K562 (cell line): Measurements from ENCODE around the gene VWA8. TPM values are rescaled to one million over a fixed set of nuclear protein-coding genes. Genes with fewer than 3 reads are reported as not detected.

Experiments used
- ADNP ChIP-seq: fragments of 200-800 bp; sonication (Bioruptor generic); IDR thresholded peaks from 2 replicates; pipeline ENCODE4 v1.6.1; 2016; ENCODE audit warnings: missing genetic modification characterization, missing compliant biosample characterization
- CTCFL ChIP-seq: IDR thresholded peaks from 2 replicates; pipeline ENCODE4 v1.6.1; 2011; ENCODE audit warnings: borderline replicate concordance, low read depth, mild to moderate bottlenecking, moderate library complexity, low read length; ENCODE audit not compliant: insufficient read depth, poor library complexity, severe bottlenecking
- DACH1 ChIP-seq: fragments of 450-650 bp; IDR thresholded peaks from 2 replicates; pipeline ENCODE4 v1.6.1; 2018; ENCODE audit not compliant: partially characterized antibody
- FOSL1 ChIP-seq: fragments of 200-800 bp; sonication (Bioruptor generic); conservative IDR thresholded peaks from 2 replicates; pipeline ENCODE4 v1.6.1; 2016; ENCODE audit warnings: missing genetic modification characterization, missing compliant biosample characterization
- JUND ChIP-seq, 2 experiments: IDR thresholded peaks; 2 replicates in 1 of 2; 3 replicates in 1 of 2; pipeline ENCODE4 v1.6.1; 2011; ENCODE audit warnings: borderline replicate concordance in 2 of 2, low read depth in 2 of 2, low read length in 2 of 2, improper control_type of control experiment in 1 of 2, missing biosample characterization in 1 of 2, missing genetic modification characterization in 1 of 2, missing genetic modification reagents in 1 of 2
- ZNF282 ChIP-seq: sonication (generic); formaldehyde crosslinking; IDR thresholded peaks from 2 replicates; pipeline ENCODE4 v1.8.1; 2023; ENCODE audit warnings: missing genetic modification reagents
- ZNF740 ChIP-seq, 3 experiments: fragments of 200-800 bp in 1 of 3; sonication (Bioruptor generic) in 1 of 3; sonication (generic) in 1 of 3; formaldehyde crosslinking in 1 of 3; IDR thresholded peaks; 2 replicates each; pipeline versions ENCODE4 v1.6.1 to v1.8.0; 2016 to 2022; ENCODE audit warnings: mild to moderate bottlenecking in 2 of 3, missing compliant biosample characterization in 2 of 3, missing genetic modification characterization in 2 of 3, missing genetic modification reagents in 1 of 3
- polyA plus RNA-seq, 8 experiments: library from polyadenylated mRNA; depleted of rRNA in 4 of 8; stranded (reverse) in 5 of 8; unstranded in 3 of 8; fragments of >200 nt; fragmentation: Nextera tagmentation in 2 of 8; fragmentation: Illumina TruSeq in 1 of 8; extraction: Ambion mirVana in 2 of 8; extraction: Trizol in 1 of 8; gene quantifications; 2 replicates each; pipeline versions ENCODE4 v1.2.1 to v1.2.3, GENCODE V29; 2011 to 2014; ENCODE audit warnings: inconsistent platforms in 1 of 8, missing spikeins in 1 of 8
- total RNA-seq, 7 experiments: library from RNA; depleted of rRNA in 6 of 7; stranded (reverse); fragments of >200 nt in 6 of 7; fragmentation: Illumina TruSeq in 2 of 7; extraction: Trizol in 2 of 7; gene quantifications; 2 replicates each; pipeline versions ENCODE4 v1.2.1 to v1.2.3, GENCODE V29; 2011 to 2021; ENCODE audit warnings: low replicate concordance in 1 of 7
- TF ChIP-seq, protein P1 (sequence below), 2 experiments: IDR thresholded peaks; 2 replicates each; pipeline ENCODE4 v1.6.1; 2012; ENCODE audit warnings: improper control_type of control experiment in 2 of 2, low read depth in 2 of 2, low read length in 2 of 2, borderline replicate concordance in 1 of 2
- TF ChIP-seq, protein P2 (sequence below), 2 experiments: fragments of 450-650 bp in 1 of 2; sonication (generic) in 1 of 2; formaldehyde crosslinking; conservative IDR thresholded peaks; 2 replicates each; pipeline versions ENCODE4 v1.4.0 to v1.8.1; 2020 to 2022; ENCODE audit warnings: mild to moderate bottlenecking in 1 of 2, missing genetic modification reagents in 1 of 2

Gene VWA8
- total and polyA plus RNA-seq, 9 of the 15 experiments (the other 6 are each of a cell fraction or from before 2014, with no cell fraction given), result 2.1 to 18.5 (median 13.3) TPM

- TF ChIP-seq, protein P1, sequence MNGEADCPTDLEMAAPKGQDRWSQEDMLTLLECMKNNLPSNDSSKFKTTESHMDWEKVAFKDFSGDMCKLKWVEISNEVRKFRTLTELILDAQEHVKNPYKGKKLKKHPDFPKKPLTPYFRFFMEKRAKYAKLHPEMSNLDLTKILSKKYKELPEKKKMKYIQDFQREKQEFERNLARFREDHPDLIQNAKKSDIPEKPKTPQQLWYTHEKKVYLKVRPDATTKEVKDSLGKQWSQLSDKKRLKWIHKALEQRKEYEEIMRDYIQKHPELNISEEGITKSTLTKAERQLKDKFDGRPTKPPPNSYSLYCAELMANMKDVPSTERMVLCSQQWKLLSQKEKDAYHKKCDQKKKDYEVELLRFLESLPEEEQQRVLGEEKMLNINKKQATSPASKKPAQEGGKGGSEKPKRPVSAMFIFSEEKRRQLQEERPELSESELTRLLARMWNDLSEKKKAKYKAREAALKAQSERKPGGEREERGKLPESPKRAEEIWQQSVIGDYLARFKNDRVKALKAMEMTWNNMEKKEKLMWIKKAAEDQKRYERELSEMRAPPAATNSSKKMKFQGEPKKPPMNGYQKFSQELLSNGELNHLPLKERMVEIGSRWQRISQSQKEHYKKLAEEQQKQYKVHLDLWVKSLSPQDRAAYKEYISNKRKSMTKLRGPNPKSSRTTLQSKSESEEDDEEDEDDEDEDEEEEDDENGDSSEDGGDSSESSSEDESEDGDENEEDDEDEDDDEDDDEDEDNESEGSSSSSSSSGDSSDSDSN (IDR thresholded peaks at IDR 0.05; ENCODE audit: borderline replicate concordance in 1 of 2, low read depth in 2 of 2, low read length in 2 of 2), result no peak
- TF ChIP-seq, protein P2, sequence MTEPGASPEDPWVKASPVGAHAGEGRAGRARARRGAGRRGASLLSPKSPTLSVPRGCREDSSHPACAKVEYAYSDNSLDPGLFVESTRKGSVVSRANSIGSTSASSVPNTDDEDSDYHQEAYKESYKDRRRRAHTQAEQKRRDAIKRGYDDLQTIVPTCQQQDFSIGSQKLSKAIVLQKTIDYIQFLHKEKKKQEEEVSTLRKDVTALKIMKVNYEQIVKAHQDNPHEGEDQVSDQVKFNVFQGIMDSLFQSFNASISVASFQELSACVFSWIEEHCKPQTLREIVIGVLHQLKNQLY (CRISPR knock-in tag; conservative IDR thresholded peaks at IDR 0.05), result no peak
- TF ChIP-seq FOSL1 (tag) (0 out of 2 replicates have a peak, but pooled peaks have one; percentile 39), ZNF282 (CRISPR knock-in tag) (no peak), DACH1 (peak; percentile 37), JUND (IDR thresholded peaks at IDR 0.05; ENCODE audit: borderline replicate concordance, low read depth, low read length) (peak; percentile 43; the same call in 1 of the 2 replicates), JUND (tag; IDR thresholded peaks at IDR 0.05; ENCODE audit: borderline replicate concordance, low read depth, low read length) (0 out of 3 replicates have a peak, but pooled peaks have one; percentile 34), CTCFL (no peak), ADNP (tag) (no peak), ZNF740 (CRISPR knock-in tag; IDR thresholded peaks at IDR 0.05) (no peak), ZNF740 (tag; IDR thresholded peaks at IDR 0.05) (no peak)
Measured at GRCh38 chr13:41941174-41941573, 19.7 kb downstream of the VWA8 start (continued).
